Ammon's horn (tissue), 1 donor: Measurements from ENCODE around the gene TFRC.
"Not testable (repeated sequence)": the region's sequence is repeated elsewhere in the genome, so short reads cannot be mapped to it uniquely, and the experiment has no call there.

Experiments used
- DNase-seq: peaks from one replicate; pipeline ENCODE4 v3.0.0-alpha.2; 2016; ENCODE audit warnings: low spot score

TFRC gene

DNA sequence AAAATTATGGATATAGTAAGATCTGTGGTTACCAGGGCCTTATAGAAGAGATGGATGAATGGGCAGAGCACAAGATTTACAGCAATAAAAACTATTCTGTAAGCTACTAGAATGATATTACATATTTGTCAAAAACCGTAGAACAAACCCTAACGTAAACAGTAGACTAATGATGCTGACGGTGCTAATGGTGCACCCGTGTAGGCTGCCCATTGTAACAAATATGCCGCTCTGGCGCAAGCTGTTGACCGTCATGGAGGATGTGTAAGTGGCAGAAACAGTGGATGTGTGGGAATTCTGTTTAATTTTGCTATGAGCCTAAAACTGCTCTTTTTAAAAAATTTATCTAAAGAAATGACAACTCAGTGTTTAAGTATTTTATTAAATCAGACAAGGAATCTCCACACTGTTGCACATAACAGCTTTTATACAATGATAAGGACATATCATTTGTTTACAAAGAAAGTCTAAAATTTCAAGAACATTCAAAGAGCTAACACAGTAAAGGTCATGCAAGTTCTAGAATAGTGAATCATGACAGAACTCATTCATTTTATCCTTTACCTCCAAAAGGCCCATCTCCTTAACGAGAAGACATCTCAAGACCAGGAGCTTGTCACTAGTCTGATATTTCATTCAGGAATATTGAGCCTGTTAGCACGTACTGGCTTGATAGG lies 32.8 kb downstream of the TFRC start:
- no peak for DNase-seq

DNA sequence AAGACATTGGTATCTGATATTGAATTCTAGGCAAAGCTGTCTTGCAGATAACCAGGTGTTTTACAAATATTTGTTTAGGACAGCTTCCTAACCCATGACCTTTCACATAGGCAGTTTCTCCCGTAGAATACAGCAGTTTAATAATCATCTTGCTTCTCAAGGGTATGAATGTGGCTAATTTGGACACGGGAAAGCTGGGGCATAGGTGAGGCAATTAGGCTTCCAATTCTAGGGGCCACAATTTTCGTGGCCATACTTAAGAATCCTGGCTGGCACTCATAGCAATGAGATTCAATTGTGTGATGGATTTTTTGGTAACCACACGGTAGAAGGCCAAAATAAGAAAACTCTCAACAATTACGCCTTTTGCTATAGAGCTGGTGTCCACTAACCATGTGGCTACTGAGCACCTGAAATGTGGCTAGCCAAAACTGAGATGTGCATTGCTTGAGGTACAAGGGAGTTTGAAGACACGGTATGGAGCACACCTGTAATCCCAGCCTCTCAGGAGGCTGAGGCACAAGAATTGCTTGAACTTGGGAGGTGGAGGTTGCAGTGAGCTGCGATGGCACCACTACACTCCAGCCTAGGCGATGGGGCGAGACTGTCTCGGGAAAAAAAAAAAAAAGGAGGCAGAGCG lies 34.4 kb downstream of the TFRC start:
- no peak for DNase-seq

DNA sequence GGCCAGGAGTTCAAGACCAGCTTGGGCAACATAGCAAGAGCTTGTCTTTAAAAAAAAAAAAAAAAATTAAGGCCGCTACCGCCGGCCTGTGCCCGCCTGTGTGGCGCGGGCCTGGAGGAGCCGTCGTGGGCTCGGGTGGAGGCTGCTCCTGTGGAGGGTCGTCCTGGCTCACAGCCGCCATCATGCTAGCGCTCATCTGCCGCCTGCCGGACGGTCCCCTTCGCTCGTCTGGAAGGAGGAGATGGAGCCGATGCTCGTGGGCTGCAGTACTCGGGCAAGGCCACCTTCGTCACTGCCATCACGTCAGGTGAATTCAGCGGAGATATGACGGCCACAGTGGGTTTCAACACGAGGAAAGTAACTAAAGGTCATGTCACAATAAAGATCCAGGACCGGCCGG lies 37.4 kb downstream of the TFRC start:
- DNase-seq = no peak

DNA sequence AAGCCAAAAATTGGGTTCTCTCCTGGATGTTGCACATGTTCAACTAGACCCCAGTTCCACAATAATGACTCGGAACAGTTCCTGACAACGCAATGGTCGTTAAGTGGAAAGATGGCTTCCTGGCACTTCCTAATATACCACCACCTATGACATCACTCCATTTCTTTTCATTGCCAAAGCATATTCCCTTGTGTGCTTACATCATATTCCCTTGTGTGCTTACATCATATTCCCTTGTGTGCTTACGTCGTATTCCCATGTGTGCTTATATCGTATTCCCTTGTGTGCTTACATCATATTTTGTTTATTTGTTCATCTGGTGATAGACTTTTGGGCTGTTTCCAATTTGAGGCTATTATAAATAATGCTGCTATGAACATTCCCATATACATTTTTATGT lies 39.2 kb downstream of the TFRC start:
- no peak for DNase-seq

DNA sequence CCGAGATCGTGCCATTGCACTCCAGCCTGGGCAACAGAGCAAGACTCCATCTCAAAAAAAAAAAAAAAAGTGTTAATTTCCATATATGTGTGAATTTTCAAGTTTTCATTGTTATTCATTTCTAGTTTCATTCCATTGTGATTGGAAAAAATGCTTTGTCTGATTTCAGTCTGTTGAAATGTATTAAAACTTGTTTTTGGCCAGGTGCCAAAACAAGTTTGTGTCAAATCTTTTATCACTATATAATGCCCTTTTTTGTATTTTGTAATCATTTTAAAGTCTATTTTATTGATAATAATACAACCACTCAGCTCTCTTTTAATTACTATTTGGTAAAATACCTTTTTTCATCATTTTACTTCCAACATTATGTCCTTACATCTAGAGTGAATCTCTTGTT lies 42.5 kb downstream of the TFRC start:
- DNase-seq = no peak

DNA sequence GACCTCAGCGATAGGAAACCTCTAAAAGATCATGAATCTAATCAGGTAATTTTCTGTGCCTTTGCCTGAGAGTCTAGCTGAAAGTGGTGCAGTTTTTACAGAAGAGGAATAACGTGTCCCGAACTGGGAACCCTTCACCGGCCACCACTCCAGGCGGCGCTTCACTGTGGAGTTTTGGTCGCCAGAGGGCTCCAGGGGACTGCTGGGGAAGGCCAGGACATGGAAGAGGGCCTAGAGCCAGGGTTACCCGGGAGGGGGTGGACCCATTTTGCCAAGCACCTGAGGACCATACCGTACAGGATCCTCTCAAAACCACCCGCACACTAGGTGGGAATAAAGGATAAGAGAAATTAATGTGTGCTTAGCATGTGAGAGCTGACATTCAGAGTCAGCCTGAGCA lies 55.8 kb downstream of the TFRC start:
- not testable (repeated sequence) for DNase-seq

DNA sequence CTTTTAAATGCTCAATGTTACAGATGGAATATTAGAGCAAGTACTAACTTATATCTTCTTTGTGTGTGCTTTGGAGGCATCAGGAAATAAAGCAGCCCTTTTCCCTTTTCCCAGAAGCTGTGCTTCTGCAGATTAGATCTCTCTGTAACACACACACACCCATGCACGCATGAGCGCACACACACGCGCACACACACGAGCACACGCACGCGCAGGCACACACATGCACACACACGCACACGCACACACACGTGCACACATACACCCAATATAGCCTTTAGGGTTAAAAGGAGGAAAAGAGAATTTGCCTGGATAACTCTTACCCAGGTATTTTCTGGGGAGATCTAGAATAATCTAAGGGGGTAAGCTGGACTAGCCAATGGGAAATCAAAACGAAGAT lies 56.9 kb downstream of the TFRC start:
- no peak for DNase-seq

DNA sequence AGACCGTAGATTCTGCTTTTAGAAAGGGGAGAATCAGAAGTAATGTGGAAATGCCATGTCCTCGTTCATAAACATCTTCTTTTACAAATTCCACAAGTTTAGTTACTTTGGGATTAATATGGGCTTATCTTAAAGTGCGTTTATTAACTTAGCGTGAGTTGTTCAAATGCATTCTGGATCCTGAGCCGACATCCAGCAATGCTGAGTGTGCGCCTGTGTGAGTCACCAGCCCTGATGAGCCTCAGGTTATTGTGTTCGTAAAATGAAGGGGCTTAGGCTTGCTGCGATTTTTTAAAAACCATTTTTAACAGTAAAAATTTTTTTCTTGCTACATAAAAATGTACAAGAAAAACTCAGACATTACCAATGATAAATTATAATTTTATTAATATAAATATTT lies 57.9 kb downstream of the TFRC start:
- no peak for DNase-seq

DNA sequence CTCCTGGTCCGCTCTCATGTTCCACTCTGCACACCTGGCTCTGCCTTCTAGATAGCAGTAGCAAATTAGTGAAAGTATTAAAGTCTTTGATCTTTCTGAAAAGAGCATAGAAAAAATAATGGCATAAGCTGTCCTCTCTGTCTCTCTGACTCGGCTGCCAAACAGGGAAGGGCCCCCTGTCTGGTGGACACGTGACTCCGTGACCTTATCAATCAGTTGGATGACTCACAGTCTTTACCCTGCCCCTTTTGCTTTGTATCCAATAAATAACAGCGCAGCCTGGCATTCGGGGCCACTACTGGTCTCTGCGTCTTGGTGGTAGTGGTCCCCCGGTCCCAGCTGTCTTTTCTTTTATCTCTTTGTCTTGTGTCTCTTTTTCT lies 59.4 kb downstream of the TFRC start:
- DNase-seq = not testable (repeated sequence)

DNA sequence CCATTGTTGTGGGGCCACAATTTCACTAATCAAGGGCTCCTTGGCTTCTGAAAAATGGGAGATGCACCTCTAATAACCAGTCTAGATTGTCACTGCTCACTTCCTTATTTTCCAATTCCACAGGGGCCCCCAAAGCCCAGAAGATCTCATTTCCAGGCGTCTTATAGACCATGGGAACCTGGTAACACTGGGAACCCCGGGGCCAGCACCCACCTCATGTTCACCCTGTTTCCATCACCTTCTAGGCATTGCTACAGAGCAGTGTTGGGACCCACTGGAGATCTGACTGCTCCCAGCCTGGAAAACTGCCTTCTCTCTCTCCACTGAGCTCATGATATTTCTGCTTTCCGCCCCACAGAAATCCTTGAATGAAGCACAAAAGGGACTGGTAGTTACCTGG lies 61.5 kb downstream of the TFRC start:
- DNase-seq = no peak

DNA sequence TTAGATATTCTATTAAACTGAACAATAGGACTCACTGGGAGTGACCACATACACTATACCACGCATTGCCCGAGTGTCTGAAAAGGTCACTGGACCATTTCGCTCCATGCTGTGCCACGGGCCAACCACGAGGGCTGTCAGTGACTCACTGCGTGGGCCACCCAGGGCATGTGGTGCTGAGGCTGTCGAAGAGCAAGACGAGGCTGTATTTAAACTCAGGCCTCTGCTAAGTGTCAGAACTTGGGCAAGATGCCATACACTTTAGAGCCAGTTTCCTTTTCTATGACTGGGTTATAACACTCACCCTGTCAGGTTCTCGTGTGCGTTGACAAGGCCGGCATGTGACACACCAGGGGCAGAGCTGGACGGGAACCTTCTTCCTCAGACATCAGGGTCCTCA lies 62.3 kb downstream of the TFRC start:
- not testable (repeated sequence) for DNase-seq

DNA sequence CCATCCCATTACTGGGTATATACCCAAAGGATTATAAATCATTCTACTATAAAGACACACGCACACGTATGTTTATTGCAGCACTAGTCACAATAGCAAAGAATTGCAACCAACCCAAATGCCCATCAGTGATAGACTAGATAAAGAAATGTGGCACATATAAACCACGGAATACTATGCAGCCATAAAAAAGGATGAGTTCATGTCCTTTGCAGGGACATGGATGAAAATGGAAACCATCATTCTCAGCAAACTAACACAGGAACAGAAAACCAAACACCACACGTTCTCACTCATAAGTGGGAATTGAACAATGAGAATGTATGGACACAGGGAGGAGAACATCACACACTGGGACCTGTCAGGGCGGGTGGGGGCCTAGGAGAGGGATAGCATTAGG lies 63.7 kb downstream of the TFRC start:
- DNase-seq = not testable (repeated sequence)

DNA sequence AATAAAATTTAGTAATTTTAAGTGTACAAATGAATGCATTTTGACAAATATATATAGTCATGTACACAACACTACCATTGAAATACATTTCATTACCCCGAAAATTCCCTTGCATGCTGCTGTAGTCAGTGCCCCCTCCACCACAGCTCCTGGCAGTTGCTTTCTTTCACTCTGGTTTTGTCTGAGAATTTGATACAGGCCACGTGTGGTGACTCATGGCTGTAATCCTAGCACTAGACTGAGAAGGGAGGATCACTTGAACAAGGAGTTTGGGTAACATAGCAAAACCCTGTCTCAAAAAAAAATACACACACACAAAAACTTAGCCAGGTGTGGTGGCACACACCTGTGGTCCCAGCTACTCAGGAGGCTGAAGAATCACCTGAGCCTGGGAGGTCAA lies 65.4 kb downstream of the TFRC start:
- no peak for DNase-seq

DNA sequence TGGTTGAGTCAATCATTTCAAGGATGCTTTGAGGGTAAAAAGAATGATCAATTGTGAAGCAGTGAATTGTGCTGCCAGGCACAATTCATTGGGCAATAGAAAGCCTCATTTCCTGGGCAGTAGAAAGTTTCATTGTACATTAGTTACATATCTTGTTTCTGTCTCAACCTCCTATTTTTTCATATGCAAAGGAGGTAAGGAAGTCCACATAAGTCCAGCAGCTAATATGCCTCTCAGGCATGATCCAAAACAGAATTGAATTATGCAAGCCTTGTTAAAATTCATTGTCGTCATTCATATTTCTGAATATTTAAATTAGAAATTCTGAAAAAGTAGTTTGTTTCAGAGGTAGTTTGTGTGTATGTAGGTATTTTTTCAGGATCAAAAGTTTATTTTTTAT lies 65.8 kb downstream of the TFRC start:
- DNase-seq = no peak

DNA sequence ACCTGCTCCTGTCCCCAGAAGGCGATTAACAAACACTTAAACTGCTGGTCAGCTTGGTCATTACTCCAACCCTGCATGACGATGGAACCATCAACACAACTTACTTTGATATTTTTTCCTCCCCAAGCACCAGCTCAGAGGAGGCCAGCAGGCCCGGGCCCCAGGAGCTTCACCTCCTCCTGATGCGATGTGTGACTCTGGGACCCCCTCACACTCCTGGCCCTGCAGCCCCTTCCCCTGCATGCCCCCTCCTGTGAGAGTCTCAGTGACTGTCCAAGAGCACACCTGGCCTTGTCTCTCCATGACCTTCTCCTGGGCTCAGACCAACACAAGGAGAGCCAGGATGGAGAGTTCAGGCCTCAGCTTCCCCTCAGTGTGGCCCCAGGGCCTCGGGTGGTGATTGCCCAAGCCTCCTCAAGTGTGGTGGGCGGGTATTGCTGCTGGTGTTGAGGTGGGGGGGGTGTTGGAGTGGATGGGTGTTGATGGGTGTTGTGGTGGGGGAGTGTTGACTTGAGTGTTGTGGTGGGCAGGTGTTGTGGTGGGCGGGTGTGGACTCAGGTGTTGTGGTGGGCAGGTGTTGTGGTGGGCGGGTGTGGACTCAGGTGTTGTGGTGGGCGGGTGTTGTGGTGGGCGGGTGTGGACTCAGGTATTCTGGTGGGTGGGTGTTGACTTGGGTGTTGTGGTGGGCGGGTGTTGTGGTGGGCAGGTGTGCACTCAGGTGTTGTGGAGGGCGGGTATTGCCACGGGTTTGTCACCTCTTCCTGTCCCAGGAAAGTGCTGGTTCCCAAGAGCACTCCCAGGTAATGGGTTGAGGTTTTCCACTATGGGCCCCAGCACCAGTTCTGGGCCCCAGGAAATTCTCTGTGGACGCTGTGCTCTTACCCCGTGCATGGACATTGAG lies 68.1 kb downstream of the TFRC start:
- DNase-seq = no peak

DNA sequence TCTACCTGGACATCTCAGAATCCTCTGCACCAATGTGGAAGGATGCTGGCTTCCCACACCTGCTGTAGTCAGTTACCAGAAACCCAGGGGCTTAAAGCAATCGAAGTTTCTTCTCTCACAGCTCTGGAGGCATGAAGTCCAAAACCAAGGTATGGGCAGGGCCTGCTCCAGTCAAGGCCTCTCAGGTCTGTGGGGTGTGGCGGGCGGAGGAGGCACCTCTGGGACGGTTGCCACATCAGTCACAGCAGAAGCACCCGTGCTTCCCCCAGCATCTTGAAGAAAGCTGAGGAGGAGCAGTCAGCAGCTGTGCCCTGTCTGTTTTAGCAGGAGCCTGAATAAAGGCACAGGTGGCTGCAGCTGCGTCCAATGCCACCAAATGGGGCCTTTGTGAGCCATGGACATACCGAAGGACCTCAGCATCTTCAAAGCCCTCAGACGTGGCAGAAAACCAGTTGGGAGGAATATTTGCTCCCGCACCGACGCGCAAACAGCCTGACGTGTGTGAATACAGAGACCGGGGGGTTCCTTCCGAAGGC lies 68.9 kb downstream of the TFRC start:
- DNase-seq = no peak

DNA sequence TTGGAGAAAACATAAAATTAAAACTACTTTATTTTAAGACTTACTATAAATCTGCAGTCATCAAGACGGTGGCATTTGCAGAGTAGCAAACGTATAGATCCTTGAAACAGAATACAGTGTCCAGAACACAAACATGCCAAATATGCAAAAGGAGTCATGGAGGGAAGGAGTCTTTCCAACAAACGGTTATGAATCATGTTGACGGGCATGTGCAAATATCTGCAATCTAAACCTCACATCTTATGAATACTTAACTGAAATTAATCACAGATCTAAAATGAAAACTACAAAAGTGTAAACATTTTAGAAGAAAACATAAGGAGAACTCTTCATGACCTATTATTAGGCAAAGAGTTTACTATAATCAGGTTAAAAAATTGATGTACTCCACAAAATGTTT lies 69.4 kb downstream of the TFRC start:
- no peak for DNase-seq

DNA sequence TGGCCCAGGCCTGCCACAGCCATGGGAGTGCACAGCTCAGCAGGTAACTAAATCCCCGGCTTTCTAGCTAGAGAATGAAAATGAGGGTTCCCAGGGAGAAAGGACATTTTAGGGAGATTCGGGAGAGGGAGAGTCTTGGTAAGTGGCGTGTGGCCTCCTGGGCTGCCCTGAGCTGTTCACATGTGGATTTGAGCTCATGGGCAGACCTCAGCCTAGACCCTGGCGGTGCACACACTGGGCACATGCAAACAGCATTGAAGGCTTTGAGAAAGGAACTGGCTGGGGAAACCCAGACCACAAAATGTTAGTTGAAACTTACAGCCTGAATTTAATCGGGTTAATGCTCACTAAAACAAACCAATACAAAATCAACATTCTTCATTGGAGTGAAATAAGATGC lies 72.4 kb downstream of the TFRC start:
- DNase-seq = no peak

DNA sequence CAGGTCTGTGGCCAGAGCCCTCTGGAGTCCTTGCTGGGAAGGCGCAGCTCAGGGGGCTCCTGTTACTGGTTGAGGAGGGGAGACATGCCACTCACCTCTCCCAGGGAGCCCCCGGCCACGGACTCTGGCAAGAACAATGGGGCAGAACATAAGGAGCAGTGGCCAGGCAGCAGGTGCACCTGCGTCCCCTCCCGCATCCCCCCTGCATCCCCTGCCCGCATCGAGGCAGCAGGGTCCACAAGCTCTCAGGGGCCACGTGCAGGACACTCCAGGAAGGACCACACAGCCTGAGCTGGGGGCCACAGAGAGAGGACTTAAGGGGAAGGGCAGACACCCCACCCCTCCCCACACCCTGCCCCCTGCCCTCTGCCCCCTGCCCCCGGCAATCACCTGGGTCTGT lies 73.0 kb downstream of the TFRC start:
- no peak for DNase-seq

DNA sequence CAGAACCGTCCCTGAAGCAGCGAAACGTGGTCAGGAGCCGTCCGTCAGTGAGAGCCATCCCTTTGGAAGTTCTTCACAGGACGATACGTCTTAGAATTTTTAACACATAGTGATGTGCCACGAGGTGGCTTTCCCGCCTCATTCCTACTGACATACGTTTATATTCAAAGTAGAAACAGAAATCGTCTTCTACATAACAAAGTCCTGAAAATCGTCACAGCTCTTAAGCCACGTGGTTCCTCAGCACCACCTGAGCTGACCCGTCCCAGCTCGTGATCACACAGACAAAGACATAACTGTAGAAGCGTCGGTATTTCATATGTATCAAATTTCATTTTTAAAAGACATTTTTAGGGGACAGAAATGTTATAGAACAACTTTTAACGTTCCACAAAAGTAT lies 73.5 kb downstream of the TFRC start:
- DNase-seq = no peak

DNA sequence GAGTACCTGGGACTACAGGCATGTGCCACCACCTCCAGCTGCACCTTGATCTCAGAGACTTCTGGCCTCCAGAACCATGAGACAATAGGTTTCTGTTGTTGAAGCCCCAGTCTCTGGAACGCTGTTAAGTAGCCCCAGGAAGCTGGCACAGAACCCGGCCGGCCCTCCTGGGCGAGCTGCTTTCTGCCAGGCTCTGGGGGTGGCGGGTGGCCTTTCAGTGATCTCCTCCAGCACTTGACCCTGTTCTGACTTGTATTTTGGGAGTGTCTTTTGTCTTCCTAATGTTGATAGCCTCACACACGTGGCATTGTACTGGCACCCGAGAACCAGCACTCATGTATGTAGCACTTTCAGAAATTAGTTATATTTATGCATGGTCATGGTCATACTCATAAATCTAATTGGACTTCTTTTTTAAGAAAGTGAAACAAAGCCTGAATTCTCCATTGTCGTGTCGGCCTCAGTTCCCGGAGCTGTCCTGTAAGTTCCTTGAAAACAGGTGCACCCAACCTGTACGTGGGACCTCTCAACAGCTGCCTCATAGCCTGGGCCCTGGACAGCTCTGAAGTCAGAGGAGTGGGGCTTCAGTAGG lies 74.0 kb downstream of the TFRC start:
- DNase-seq = no peak

DNA sequence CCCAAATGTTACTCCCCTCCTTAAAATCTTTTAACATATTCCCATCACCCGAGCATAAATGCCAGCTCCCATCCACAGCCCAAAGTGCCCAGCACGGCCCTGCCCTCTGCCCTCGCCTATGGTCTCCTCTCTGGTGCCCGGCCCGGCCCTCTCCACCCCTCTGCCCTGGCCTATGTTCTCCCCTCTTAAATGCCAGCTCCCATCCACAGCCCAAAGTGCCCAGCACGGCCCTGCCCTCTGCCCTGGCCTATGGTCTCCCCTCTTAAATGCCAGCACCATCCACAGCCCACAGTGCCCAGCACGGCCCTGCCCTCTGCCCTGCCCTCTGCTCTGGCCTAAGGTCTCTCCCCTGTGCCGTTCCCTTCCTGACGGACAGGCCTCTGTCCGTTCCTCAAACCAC lies 76.6 kb downstream of the TFRC start:
- DNase-seq = not testable (repeated sequence)
